ENCODE results near the gene POLE3. TPM values are rescaled to one million over a fixed set of nuclear protein-coding genes. Genes with fewer than 3 reads are reported as not detected.

Gene POLE3
- total RNA-seq, 2 experiments from 2014 or later: 130 to 132 TPM

DNA sequence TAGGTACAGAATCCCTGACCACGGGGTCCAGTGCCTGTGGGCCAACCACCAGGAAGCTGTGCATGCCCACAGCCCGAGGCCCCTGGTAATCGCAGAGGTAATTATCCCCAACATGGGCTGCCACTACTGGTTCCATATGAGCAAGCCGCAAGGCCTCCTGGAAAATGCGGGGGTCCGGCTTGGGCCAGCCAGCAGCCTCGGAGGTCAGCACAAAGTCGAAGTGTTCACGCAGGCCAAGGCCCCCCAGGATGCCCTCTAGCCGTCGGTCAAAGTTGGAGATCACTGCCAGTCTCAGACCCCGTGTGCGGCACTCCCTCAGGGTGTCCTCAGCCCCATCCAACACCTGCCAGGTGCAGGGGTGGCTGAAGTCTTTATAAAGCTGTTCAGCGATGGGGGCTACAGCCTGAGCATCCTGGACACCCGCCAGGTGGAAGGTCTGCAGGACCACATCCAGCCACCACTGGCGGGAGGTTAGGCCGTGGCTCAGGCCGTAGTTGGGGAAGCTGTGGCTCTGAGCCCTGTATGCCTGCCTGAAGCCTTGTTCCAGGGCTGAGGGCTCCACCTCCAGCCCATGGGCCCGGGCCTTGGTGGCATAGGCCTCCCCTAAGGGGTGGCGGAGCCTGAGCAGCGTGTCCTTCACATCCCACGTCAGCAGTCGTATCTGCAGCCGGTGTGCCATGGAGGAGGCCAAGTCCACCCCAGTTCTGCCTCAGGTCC, 36.6 kb downstream of the POLE3 start:
- H3K27ac ChIP-seq (ENCODE audit: low read depth, low read length, poor library complexity, severe bottlenecking): no peak overlapping the region
- no peak for TF ChIP-seq EZH2phosphoT487 (IDR thresholded peaks at IDR 0.05; ENCODE audit: borderline replicate concordance, low read depth, low read length)
- TF ChIP-seq, protein P1, sequence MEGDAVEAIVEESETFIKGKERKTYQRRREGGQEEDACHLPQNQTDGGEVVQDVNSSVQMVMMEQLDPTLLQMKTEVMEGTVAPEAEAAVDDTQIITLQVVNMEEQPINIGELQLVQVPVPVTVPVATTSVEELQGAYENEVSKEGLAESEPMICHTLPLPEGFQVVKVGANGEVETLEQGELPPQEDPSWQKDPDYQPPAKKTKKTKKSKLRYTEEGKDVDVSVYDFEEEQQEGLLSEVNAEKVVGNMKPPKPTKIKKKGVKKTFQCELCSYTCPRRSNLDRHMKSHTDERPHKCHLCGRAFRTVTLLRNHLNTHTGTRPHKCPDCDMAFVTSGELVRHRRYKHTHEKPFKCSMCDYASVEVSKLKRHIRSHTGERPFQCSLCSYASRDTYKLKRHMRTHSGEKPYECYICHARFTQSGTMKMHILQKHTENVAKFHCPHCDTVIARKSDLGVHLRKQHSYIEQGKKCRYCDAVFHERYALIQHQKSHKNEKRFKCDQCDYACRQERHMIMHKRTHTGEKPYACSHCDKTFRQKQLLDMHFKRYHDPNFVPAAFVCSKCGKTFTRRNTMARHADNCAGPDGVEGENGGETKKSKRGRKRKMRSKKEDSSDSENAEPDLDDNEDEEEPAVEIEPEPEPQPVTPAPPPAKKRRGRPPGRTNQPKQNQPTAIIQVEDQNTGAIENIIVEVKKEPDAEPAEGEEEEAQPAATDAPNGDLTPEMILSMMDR (conservative IDR thresholded peaks at IDR 0.05; ENCODE audit: low read length): no peak
- BruUV-seq (replicated peaks): no TSS peak

GRCh38 chr9:113373256-113373655, 37.2 kb downstream of the POLE3 start:
- no TSS peak for BruUV-seq (replicated peaks)
- H3K4me2 ChIP-seq (ENCODE audit: low read length): no peak overlapping the region
- peaks cover 14% of the 10 kb centered on the region for H3K4me1 ChIP-seq (ENCODE audit: insufficient read depth, low read length, poor library complexity, severe bottlenecking)
- no peak overlapping the region for H3K27ac ChIP-seq (ENCODE audit: low read depth, low read length, poor library complexity, severe bottlenecking)
- ChIA-PET POLR2A (interaction anchor here (1.1 to 1.4 kb wide), 2 partner anchors 9 to 28 kb away, joined by 3 to 4 read pairs; no protein-coding TSS in a partner anchor), CTCF (ENCODE audit: unreplicated experiment) (no interaction called here)
- peaks cover 24% of the 10 kb centered on the region; the same call in 1 of the 2 replicates for H3K36me3 ChIP-seq (ENCODE audit: insufficient read depth, low read length)
- no peak overlapping the region for H3K4me3 ChIP-seq (ENCODE audit: low read depth, low read length, poor library complexity, severe bottlenecking)
- no peaks in the 10 kb centered on the region for H3K9me2 ChIP-seq (ENCODE audit: insufficient read depth, low read length)
- no peaks in the 10 kb centered on the region for H3K79me2 ChIP-seq (ENCODE audit: insufficient read depth, low read depth, low read length)
- no peaks in the 10 kb centered on the region for H3K9me3 ChIP-seq (ENCODE audit: low read length)
- TF ChIP-seq EZH2phosphoT487 (IDR thresholded peaks at IDR 0.05; ENCODE audit: borderline replicate concordance, low read depth, low read length): no peak
- TF ChIP-seq, protein P1 (conservative IDR thresholded peaks at IDR 0.05; ENCODE audit: low read length): no peak
- H4K20me1 ChIP-seq (ENCODE audit: insufficient read depth, low read length): no peaks in the 10 kb centered on the region
- intact Hi-C loops (cut with micrococcal nuclease; ENCODE audit: unreplicated experiment): no loop called here
- DNase-seq (ENCODE audit: low spot score): no peak
- no peak overlapping the region for H2AFZ ChIP-seq (ENCODE audit: low read length)

More for the DNA sequence above, 36.6 kb downstream of the POLE3 start:
- POLR2A ChIA-PET: interaction anchor here (1.1 to 1.4 kb wide), 2 partner anchors 9 to 29 kb away, joined by 3 to 4 read pairs; no protein-coding TSS in a partner anchor
- Histone ChIP-seq H3K9me3 (ENCODE audit: low read length) (no peaks in the 10 kb centered on the region), H4K20me1 (ENCODE audit: insufficient read depth, low read length) (no peaks in the 10 kb centered on the region), H3K4me2 (ENCODE audit: low read length) (no peak overlapping the region), H3K4me3 (ENCODE audit: low read depth, low read length, poor library complexity, severe bottlenecking) (no peak overlapping the region), H3K9me2 (ENCODE audit: insufficient read depth, low read length) (no peaks in the 10 kb centered on the region), H3K4me1 (ENCODE audit: insufficient read depth, low read length, poor library complexity, severe bottlenecking) (peaks cover 14% of the 10 kb centered on the region), H2AFZ (ENCODE audit: low read length) (no peak overlapping the region), H3K36me3 (ENCODE audit: insufficient read depth, low read length) (peaks cover 24% of the 10 kb centered on the region; the same call in 1 of the 2 replicates), H3K79me2 (ENCODE audit: insufficient read depth, low read depth, low read length) (no peaks in the 10 kb centered on the region)
- intact Hi-C loops (cut with micrococcal nuclease; ENCODE audit: unreplicated experiment): no loop called here
- CTCF ChIA-PET (ENCODE audit: unreplicated experiment): no interaction called here
- no peak for DNase-seq (ENCODE audit: low spot score)

- intact Hi-C loops (cut with micrococcal nuclease; ENCODE audit: unreplicated experiment): no loop called here
- ChIA-PET POLR2A (interaction anchor here (1.4 kb wide), 1 partner anchor 27 kb away, joined by 3 read pairs; no protein-coding TSS in a partner anchor), CTCF (ENCODE audit: unreplicated experiment) (no interaction called here)
- no peak for TF ChIP-seq EZH2phosphoT487 (IDR thresholded peaks at IDR 0.05; ENCODE audit: borderline replicate concordance, low read depth, low read length)
- TF ChIP-seq, protein P1 (conservative IDR thresholded peaks at IDR 0.05; ENCODE audit: low read length): no peak
- no peak overlapping the region for H3K4me2 ChIP-seq (ENCODE audit: low read length)
- peaks cover 24% of the 10 kb centered on the region; the same call in 1 of the 2 replicates for H3K36me3 ChIP-seq (ENCODE audit: insufficient read depth, low read length)
- no peaks in the 10 kb centered on the region for H3K79me2 ChIP-seq (ENCODE audit: insufficient read depth, low read depth, low read length)
- no peak for DNase-seq (ENCODE audit: low spot score)
- no peak overlapping the region for H2AFZ ChIP-seq (ENCODE audit: low read length)
- H4K20me1 ChIP-seq (ENCODE audit: insufficient read depth, low read length): no peaks in the 10 kb centered on the region
- no TSS peak for BruUV-seq (replicated peaks)
- no peak overlapping the region for H3K27ac ChIP-seq (ENCODE audit: low read depth, low read length, poor library complexity, severe bottlenecking)
- H3K9me2 ChIP-seq (ENCODE audit: insufficient read depth, low read length): no peaks in the 10 kb centered on the region
- H3K4me1 ChIP-seq (ENCODE audit: insufficient read depth, low read length, poor library complexity, severe bottlenecking): peaks cover 9% of the 10 kb centered on the region
- no peak overlapping the region for H3K4me3 ChIP-seq (ENCODE audit: low read depth, low read length, poor library complexity, severe bottlenecking)
- no peaks in the 10 kb centered on the region for H3K9me3 ChIP-seq (ENCODE audit: low read length)
These were observed 38.4 kb downstream of the POLE3 start for GRCh38 chr9:113372059-113372458.
